ENCODE results near the gene ITGB7. TPM values are rescaled to one million over a fixed set of nuclear protein-coding genes. Genes with fewer than 3 reads are reported as not detected.

The ITGB7 gene
- total and polyA plus RNA-seq, 10 of the 15 experiments (the other 5 are each of a cell fraction or from before 2014, with no cell fraction given), result 54.5 to 487 (median 252) TPM

- no peak for TF ChIP-seq ATF3 (IDR thresholded peaks at IDR 0.05; ENCODE audit: borderline replicate concordance, extremely low read depth, low read depth, low read length)
- TF ChIP-seq HDGF (IDR thresholded peaks at IDR 0.05), result peak; percentile 97
- no peak for TF ChIP-seq ZBTB40 (IDR thresholded peaks at IDR 0.05; ENCODE audit: borderline replicate concordance)
- TF ChIP-seq IRF5 (IDR thresholded peaks at IDR 0.05; ENCODE audit: borderline replicate concordance), result no peak
- TF ChIP-seq RB1 (IDR thresholded peaks at IDR 0.05; ENCODE audit: borderline replicate concordance), result peak; percentile 75; the same call in 1 of the 2 replicates
- TF ChIP-seq CHD2 (IDR thresholded peaks at IDR 0.05; ENCODE audit: borderline replicate concordance, low read depth, low read length), result 0 out of 2 replicates have a peak, but pooled peaks have one; percentile 13
- TF ChIP-seq SIX5 (IDR thresholded peaks at IDR 0.05; ENCODE audit: low read depth, low read length, severe bottlenecking), result no peak
- no peak for TF ChIP-seq GABPA (IDR thresholded peaks at IDR 0.05; ENCODE audit: low read depth)
- TF ChIP-seq MYB (IDR thresholded peaks at IDR 0.05; ENCODE audit: borderline replicate concordance, low read depth, low read length), result no peak
- TF ChIP-seq ZNF687 (IDR thresholded peaks at IDR 0.05), result no peak
- TF ChIP-seq EZH2 (IDR thresholded peaks at IDR 0.05; ENCODE audit: borderline replicate concordance, control insufficient read depth, low read depth, low read length), result no peak
- TF ChIP-seq NFIC (IDR thresholded peaks at IDR 0.05; ENCODE audit: low read depth, low read length), result no peak
- TF ChIP-seq ZNF207 (IDR thresholded peaks at IDR 0.05; ENCODE audit: borderline replicate concordance), result 0 out of 2 replicates have a peak, but pooled peaks have one; percentile 49
- TF ChIP-seq NFYB (IDR thresholded peaks at IDR 0.05; ENCODE audit: insufficient read depth, low read depth, low read length), result no peak
- TF ChIP-seq, protein P1, sequence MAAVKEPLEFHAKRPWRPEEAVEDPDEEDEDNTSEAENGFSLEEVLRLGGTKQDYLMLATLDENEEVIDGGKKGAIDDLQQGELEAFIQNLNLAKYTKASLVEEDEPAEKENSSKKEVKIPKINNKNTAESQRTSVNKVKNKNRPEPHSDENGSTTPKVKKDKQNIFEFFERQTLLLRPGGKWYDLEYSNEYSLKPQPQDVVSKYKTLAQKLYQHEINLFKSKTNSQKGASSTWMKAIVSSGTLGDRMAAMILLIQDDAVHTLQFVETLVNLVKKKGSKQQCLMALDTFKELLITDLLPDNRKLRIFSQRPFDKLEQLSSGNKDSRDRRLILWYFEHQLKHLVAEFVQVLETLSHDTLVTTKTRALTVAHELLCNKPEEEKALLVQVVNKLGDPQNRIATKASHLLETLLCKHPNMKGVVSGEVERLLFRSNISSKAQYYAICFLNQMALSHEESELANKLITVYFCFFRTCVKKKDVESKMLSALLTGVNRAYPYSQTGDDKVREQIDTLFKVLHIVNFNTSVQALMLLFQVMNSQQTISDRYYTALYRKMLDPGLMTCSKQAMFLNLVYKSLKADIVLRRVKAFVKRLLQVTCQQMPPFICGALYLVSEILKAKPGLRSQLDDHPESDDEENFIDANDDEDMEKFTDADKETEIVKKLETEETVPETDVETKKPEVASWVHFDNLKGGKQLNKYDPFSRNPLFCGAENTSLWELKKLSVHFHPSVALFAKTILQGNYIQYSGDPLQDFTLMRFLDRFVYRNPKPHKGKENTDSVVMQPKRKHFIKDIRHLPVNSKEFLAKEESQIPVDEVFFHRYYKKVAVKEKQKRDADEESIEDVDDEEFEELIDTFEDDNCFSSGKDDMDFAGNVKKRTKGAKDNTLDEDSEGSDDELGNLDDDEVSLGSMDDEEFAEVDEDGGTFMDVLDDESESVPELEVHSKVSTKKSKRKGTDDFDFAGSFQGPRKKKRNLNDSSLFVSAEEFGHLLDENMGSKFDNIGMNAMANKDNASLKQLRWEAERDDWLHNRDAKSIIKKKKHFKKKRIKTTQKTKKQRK (IDR thresholded peaks at IDR 0.05; ENCODE audit: low read depth, low read length), result no peak
Observed at GRCh38 chr12:53159195-53159839, 47.7 kb downstream of the ITGB7 start (continued).

Data from GM12878 (cell line).